Measurements from ENCODE around the gene MGMT. TPM values are rescaled to one million over a fixed set of nuclear protein-coding genes. Genes with fewer than 3 reads are reported as not detected.

MGMT gene
- total and polyA plus RNA-seq, 4 donors: 28.2 to 79.1 (median 46.0) TPM

DNA sequence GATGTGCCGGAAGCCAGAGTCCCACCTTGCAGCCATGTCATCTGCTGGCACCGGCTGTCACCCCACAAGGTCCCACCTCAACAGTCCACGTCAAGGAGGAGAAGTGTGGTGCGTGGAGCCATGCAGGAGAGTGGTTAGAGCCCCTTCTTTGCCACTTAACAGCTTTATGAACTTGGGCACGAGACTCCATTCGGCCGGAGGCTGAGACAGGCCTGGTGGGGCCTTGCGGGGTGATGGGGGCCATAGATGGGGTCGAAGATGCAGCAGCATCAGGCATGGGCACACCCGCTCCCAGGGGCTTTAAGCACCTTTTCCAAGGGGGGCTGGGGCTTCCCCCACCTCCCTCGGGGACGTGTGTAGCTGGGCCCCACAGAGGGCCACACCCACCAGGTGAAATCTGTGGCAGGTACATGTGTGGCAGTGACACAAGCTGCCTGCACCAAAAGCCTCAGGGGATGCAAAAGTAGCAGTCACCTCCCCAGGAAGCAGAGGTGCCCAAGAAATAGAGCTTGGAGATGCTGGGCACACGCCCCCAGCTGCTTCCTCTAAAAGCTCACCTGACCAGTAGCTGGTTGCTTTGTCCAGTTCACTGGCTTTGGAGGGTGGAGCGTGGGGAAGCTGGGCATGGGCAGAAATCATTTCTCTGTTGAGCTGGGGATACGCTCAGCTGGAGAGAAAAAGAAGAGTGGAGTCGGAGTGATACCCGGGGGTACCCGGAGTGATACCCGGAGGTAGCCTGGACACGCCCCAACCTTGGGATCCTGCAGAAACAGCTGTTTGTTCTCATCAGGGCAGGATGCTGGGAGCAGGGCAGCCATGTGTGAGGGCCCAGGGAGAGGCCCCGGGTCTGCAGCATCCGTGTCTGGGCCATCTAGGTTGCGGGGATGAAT is 297.2 kb downstream of the MGMT start:
- Histone ChIP-seq H3K27ac (ENCODE audit: low read depth in 1 of 2, low read length in 2 of 2) (no peak overlapping the region), H3K27me3 (ENCODE audit: control insufficient read depth in 4 of 4, insufficient read depth in 4 of 4, low read length in 3 of 4) (no peaks in the 10 kb centered on the region), H3K4me1 (ENCODE audit: control insufficient read depth in 4 of 4, insufficient read depth in 4 of 4, low read length in 3 of 4) (peaks cover 0 to under 1% (median 0%) of the 10 kb centered on the region in 4 donors), H3K36me3 (ENCODE audit: control insufficient read depth in 4 of 4, insufficient read depth in 3 of 4, low read depth in 1 of 4, low read length in 3 of 4) (peaks cover 0 to 30% (median 10%) of the 10 kb centered on the region in 4 donors), H3K9me3 (ENCODE audit: control insufficient read depth in 4 of 4, low read length in 3 of 4) (no peaks in the 10 kb centered on the region), H3K4me3 (ENCODE audit: low read depth in 1 of 3, low read length in 3 of 3) (no peak overlapping the region), H3K9ac (ENCODE audit: low read depth in 1 of 2, low read length in 2 of 2) (no peak overlapping the region)
- TF ChIP-seq, protein P1, sequence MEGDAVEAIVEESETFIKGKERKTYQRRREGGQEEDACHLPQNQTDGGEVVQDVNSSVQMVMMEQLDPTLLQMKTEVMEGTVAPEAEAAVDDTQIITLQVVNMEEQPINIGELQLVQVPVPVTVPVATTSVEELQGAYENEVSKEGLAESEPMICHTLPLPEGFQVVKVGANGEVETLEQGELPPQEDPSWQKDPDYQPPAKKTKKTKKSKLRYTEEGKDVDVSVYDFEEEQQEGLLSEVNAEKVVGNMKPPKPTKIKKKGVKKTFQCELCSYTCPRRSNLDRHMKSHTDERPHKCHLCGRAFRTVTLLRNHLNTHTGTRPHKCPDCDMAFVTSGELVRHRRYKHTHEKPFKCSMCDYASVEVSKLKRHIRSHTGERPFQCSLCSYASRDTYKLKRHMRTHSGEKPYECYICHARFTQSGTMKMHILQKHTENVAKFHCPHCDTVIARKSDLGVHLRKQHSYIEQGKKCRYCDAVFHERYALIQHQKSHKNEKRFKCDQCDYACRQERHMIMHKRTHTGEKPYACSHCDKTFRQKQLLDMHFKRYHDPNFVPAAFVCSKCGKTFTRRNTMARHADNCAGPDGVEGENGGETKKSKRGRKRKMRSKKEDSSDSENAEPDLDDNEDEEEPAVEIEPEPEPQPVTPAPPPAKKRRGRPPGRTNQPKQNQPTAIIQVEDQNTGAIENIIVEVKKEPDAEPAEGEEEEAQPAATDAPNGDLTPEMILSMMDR (IDR thresholded peaks at IDR 0.05; ENCODE audit: low read depth, low read length, missing input control): no peak
- TF ChIP-seq RAD21 (IDR thresholded peaks at IDR 0.05) (no peak), JUND (IDR thresholded peaks at IDR 0.05) (no peak), NR2F2 (IDR thresholded peaks at IDR 0.05) (no peak), GABPA (IDR thresholded peaks at IDR 0.05 in 1 of 2, conservative IDR thresholded peaks at IDR 0.05 in 1 of 2) (no peak), YY1 (IDR thresholded peaks at IDR 0.05) (no peak), FOXA2 (IDR thresholded peaks at IDR 0.05) (no peak), RXRA (IDR thresholded peaks at IDR 0.05) (no peak)
- TF ChIP-seq, protein P2, sequence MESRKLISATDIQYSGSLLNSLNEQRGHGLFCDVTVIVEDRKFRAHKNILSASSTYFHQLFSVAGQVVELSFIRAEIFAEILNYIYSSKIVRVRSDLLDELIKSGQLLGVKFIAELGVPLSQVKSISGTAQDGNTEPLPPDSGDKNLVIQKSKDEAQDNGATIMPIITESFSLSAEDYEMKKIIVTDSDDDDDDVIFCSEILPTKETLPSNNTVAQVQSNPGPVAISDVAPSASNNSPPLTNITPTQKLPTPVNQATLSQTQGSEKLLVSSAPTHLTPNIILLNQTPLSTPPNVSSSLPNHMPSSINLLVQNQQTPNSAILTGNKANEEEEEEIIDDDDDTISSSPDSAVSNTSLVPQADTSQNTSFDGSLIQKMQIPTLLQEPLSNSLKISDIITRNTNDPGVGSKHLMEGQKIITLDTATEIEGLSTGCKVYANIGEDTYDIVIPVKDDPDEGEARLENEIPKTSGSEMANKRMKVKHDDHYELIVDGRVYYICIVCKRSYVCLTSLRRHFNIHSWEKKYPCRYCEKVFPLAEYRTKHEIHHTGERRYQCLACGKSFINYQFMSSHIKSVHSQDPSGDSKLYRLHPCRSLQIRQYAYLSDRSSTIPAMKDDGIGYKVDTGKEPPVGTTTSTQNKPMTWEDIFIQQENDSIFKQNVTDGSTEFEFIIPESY (IDR thresholded peaks at IDR 0.05): no peak
- TF ChIP-seq, protein P3, sequence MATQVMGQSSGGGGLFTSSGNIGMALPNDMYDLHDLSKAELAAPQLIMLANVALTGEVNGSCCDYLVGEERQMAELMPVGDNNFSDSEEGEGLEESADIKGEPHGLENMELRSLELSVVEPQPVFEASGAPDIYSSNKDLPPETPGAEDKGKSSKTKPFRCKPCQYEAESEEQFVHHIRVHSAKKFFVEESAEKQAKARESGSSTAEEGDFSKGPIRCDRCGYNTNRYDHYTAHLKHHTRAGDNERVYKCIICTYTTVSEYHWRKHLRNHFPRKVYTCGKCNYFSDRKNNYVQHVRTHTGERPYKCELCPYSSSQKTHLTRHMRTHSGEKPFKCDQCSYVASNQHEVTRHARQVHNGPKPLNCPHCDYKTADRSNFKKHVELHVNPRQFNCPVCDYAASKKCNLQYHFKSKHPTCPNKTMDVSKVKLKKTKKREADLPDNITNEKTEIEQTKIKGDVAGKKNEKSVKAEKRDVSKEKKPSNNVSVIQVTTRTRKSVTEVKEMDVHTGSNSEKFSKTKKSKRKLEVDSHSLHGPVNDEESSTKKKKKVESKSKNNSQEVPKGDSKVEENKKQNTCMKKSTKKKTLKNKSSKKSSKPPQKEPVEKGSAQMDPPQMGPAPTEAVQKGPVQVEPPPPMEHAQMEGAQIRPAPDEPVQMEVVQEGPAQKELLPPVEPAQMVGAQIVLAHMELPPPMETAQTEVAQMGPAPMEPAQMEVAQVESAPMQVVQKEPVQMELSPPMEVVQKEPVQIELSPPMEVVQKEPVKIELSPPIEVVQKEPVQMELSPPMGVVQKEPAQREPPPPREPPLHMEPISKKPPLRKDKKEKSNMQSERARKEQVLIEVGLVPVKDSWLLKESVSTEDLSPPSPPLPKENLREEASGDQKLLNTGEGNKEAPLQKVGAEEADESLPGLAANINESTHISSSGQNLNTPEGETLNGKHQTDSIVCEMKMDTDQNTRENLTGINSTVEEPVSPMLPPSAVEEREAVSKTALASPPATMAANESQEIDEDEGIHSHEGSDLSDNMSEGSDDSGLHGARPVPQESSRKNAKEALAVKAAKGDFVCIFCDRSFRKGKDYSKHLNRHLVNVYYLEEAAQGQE (IDR thresholded peaks at IDR 0.05): no peak
- TF ChIP-seq, protein P4, sequence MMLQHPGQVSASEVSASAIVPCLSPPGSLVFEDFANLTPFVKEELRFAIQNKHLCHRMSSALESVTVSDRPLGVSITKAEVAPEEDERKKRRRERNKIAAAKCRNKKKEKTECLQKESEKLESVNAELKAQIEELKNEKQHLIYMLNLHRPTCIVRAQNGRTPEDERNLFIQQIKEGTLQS (IDR thresholded peaks at IDR 0.05): no peak
- TF ChIP-seq, protein P5, sequence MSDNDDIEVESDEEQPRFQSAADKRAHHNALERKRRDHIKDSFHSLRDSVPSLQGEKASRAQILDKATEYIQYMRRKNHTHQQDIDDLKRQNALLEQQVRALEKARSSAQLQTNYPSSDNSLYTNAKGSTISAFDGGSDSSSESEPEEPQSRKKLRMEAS (IDR thresholded peaks at IDR 0.05): no peak
- peak; percentile 24 for DNase-seq (ENCODE audit: low spot score)
- 96% methylated on average over 23 of the region's 23 CpGs for WGBS

Data from liver (tissue), 9 donors.